ENCODE results near the gene ROPN1B. TPM values are rescaled to one million over a fixed set of nuclear protein-coding genes. Genes with fewer than 3 reads are reported as not detected.

The ROPN1B gene
- total RNA-seq, 1 donor from 2014 or later: not detected

- TF ChIP-seq, protein P1, sequence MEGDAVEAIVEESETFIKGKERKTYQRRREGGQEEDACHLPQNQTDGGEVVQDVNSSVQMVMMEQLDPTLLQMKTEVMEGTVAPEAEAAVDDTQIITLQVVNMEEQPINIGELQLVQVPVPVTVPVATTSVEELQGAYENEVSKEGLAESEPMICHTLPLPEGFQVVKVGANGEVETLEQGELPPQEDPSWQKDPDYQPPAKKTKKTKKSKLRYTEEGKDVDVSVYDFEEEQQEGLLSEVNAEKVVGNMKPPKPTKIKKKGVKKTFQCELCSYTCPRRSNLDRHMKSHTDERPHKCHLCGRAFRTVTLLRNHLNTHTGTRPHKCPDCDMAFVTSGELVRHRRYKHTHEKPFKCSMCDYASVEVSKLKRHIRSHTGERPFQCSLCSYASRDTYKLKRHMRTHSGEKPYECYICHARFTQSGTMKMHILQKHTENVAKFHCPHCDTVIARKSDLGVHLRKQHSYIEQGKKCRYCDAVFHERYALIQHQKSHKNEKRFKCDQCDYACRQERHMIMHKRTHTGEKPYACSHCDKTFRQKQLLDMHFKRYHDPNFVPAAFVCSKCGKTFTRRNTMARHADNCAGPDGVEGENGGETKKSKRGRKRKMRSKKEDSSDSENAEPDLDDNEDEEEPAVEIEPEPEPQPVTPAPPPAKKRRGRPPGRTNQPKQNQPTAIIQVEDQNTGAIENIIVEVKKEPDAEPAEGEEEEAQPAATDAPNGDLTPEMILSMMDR (IDR thresholded peaks at IDR 0.05; ENCODE audit: insufficient read depth, low read length, poor library complexity, severe bottlenecking): no peak
Measured at GRCh38 chr3:126030455-126030854, 61.5 kb downstream of the ROPN1B start.

GRCh38 chr3:126031981-126032471, 63.0 kb downstream of the ROPN1B start:
- Histone ChIP-seq H3K27me3 (ENCODE audit: control insufficient read depth, insufficient read depth, low read length) (no peaks in the 10 kb centered on the region), H3K4me3 (ENCODE audit: low read depth, low read length) (no peak overlapping the region), H3K36me3 (ENCODE audit: control insufficient read depth, insufficient read depth, low read length) (no peaks in the 10 kb centered on the region)
- TF ChIP-seq, protein P1 (IDR thresholded peaks at IDR 0.05; ENCODE audit: insufficient read depth, low read length, poor library complexity, severe bottlenecking): no peak
- DNase-seq (ENCODE audit: low read depth): no peak

More at GRCh38 chr3:126030455-126030854, 61.5 kb downstream of the ROPN1B start:
- no peak overlapping the region for H3K4me3 ChIP-seq (ENCODE audit: low read depth, low read length)
- no peaks in the 10 kb centered on the region for H3K27me3 ChIP-seq (ENCODE audit: control insufficient read depth, insufficient read depth, low read length)
- DNase-seq (ENCODE audit: low read depth): no peak
- H3K36me3 ChIP-seq (ENCODE audit: control insufficient read depth, insufficient read depth, low read length): no peaks in the 10 kb centered on the region

Other genes with a start within 250 kb of the ROPN1B start
- 73.4 and 74.9 TPM in 2 replicates for gene SLC41A3, start 114.9 kb downstream of the ROPN1B start, total RNA-seq
- 1.0 and 1.2 TPM in 2 replicates for gene ALDH1L1, start 211.4 kb downstream of the ROPN1B start, total RNA-seq

Data from kidney epithelial cell (primary cell).